H1 (cell line): ENCODE results near the gene VWA5B2. TPM values are rescaled to one million over a fixed set of nuclear protein-coding genes. Genes with fewer than 3 reads are reported as not detected.

Source experiments
- CTCF ChIA-PET: fragments of 300-600 bp; sonication (Branson Sonifier 250); formaldehyde crosslinking; loops from one replicate; lab custom pipeline; 2021; ENCODE audit not compliant: partially characterized antibody; lab: Charles Lee
- POLR2A ChIA-PET: fragments of 300-600 bp; sonication (Branson Sonifier 250); formaldehyde crosslinking; loops from one replicate; lab custom pipeline; 2021; ENCODE audit warnings: inconsistent platforms; ENCODE audit not compliant: partially characterized antibody; lab: Charles Lee
- DNase-seq, 2 experiments: peaks; one replicate each; pipeline versions ENCODE4 v3.0.0 to v3.0.0-alpha.2; 2010 to 2022; ENCODE audit warnings: low spot score in 2 of 2, low read depth in 1 of 2, mixed read lengths in 1 of 2
- FAIRE-seq: peaks from 2 replicates; lab custom pipeline; 2011; peaks lifted over from hg19 to GRCh38; lab: Jason Lieb, UNC
- H2AFZ ChIP-seq: 2 replicates; pipeline ENCODE4 v1.8.1; 2012; ENCODE audit warnings: low read length, inconsistent platforms
- H2AK5ac ChIP-seq: 2 replicates; pipeline ENCODE4 v1.6.1; 2013; ENCODE audit warnings: low read depth, low read length
- H2BK120ac ChIP-seq: replicated peaks from 2 replicates; pipeline ENCODE3; 2013; ENCODE audit warnings: low read depth, low read length, inconsistent platforms
- H2BK12ac ChIP-seq: 2 replicates; pipeline ENCODE4 v1.6.1; 2013; ENCODE audit warnings: low read depth, low read length
- H2BK15ac ChIP-seq: 2 replicates; pipeline ENCODE4 v1.6.1; 2013; ENCODE audit warnings: low read length
- H2BK20ac ChIP-seq: 2 replicates; pipeline ENCODE4 v1.6.1; 2013; ENCODE audit warnings: low read length
- H2BK5ac ChIP-seq: 2 replicates; pipeline ENCODE4 v1.6.1; 2013; ENCODE audit warnings: low read depth, low read length
- H3K14ac ChIP-seq: 2 replicates; pipeline ENCODE4 v1.6.1; 2013; ENCODE audit warnings: inconsistent platforms; ENCODE audit not compliant: insufficient read length
- H3K18ac ChIP-seq: 2 replicates; pipeline ENCODE4 v1.6.1; 2013; ENCODE audit warnings: low read length; ENCODE audit errors: extremely low read depth
- H3K23ac ChIP-seq: 2 replicates; pipeline ENCODE4 v1.6.1; 2013; ENCODE audit warnings: inconsistent platforms; ENCODE audit not compliant: insufficient read length
- H3K23me2 ChIP-seq: 2 replicates; pipeline ENCODE4 v1.6.1; 2013; ENCODE audit warnings: low read depth, low read length
- H3K27ac ChIP-seq: 2 replicates; pipeline ENCODE4 v1.6.1; 2011; ENCODE audit warnings: low read depth, low read length, inconsistent platforms
- H3K27me3 ChIP-seq, 4 experiments: replicated peaks in 1 of 4; 1 replicate in 1 of 4; 2 replicates in 3 of 4; pipeline versions ENCODE4 v1.6.1 to v1.8.1; 2011 to 2013; ENCODE audit warnings: low read length in 3 of 4, mild to moderate bottlenecking in 3 of 4, inconsistent platforms in 2 of 4, mixed read lengths in 2 of 4, moderate library complexity in 1 of 4; ENCODE audit not compliant: control insufficient read depth in 3 of 4, insufficient read depth in 3 of 4; ENCODE audit errors: extremely low read depth in 1 of 4
- H3K36me3 ChIP-seq, 4 experiments: 2 replicates each; pipeline versions ENCODE4 v1.6.1 to v1.8.1; 2011 to 2013; ENCODE audit warnings: mild to moderate bottlenecking in 4 of 4, low read length in 3 of 4, moderate library complexity in 2 of 4, control low read depth in 1 of 4, inconsistent platforms in 1 of 4; ENCODE audit not compliant: insufficient read depth in 4 of 4, control insufficient read depth in 2 of 4
- H3K4ac ChIP-seq: replicated peaks from 2 replicates; pipeline ENCODE3; 2013; ENCODE audit warnings: low read length, low read depth, mixed read lengths, inconsistent platforms; ENCODE audit not compliant: insufficient read length
- H3K4me1 ChIP-seq, 4 experiments: replicated peaks in 1 of 4; 1 replicate in 1 of 4; 2 replicates in 3 of 4; pipeline versions ENCODE4 v1.6.1 to v1.8.1; 2011 to 2013; ENCODE audit warnings: low read length in 3 of 4, inconsistent platforms in 2 of 4, mixed read lengths in 1 of 4; ENCODE audit not compliant: insufficient read depth in 4 of 4, control insufficient read depth in 3 of 4
- H3K4me2 ChIP-seq, 2 experiments: 2 replicates each; pipeline versions ENCODE4 v1.6.1 to v1.8.1; 2011 to 2013; ENCODE audit warnings: low read depth in 2 of 2, low read length in 2 of 2, control low read depth in 1 of 2, inconsistent platforms in 1 of 2, mild to moderate bottlenecking in 1 of 2; ENCODE audit not compliant: insufficient read depth in 1 of 2
- H3K4me3 ChIP-seq, 4 experiments: fragments of 200-600, 300-600 bp in 1 of 4; sonication (generic), shearing (Covaris generic), sonication (Bioruptor Twin) in 1 of 4; 2 replicates each; pipeline versions ENCODE4 v1.5.1 to v1.8.1; 2011 to 2016; ENCODE audit warnings: low read length in 4 of 4, low read depth in 3 of 4, control low read depth in 2 of 4, inconsistent platforms in 2 of 4, mild to moderate bottlenecking in 2 of 4, mixed read lengths in 1 of 4, moderate library complexity in 1 of 4; ENCODE audit not compliant: insufficient read depth in 2 of 4; ENCODE audit errors: extremely low read depth in 1 of 4
- H3K56ac ChIP-seq: replicated peaks from 2 replicates; pipeline ENCODE3; 2013; ENCODE audit warnings: low read depth, mild to moderate bottlenecking, mixed read lengths, low read length, inconsistent platforms; ENCODE audit not compliant: insufficient read length
- H3K79me1 ChIP-seq: 2 replicates; pipeline ENCODE4 v1.6.1; 2013; ENCODE audit warnings: low read depth, low read length, control low read depth
- H3K79me2 ChIP-seq, 2 experiments: 2 replicates each; pipeline versions ENCODE4 v1.6.1 to v1.8.1; 2012 to 2013; ENCODE audit warnings: low read length in 2 of 2, mild to moderate bottlenecking in 2 of 2, inconsistent platforms in 1 of 2; ENCODE audit not compliant: insufficient read depth in 2 of 2, control insufficient read depth in 1 of 2
- H3K9ac ChIP-seq, 4 experiments: replicated peaks in 1 of 4; 1 replicate in 1 of 4; 2 replicates in 3 of 4; pipeline versions ENCODE4 v1.6.1 to v1.8.1; 2011 to 2013; ENCODE audit warnings: low read depth in 3 of 4, low read length in 3 of 4, control low read depth in 2 of 4, mild to moderate bottlenecking in 2 of 4, moderate library complexity in 2 of 4, inconsistent platforms in 1 of 4; ENCODE audit errors: extremely low read depth in 1 of 4
- H3K9me3 ChIP-seq, 2 experiments: 2 replicates each; pipeline versions ENCODE4 v1.6.1 to v1.8.1; 2012 to 2013; ENCODE audit warnings: mild to moderate bottlenecking in 2 of 2, moderate library complexity in 2 of 2, control low read depth in 1 of 2, inconsistent platforms in 1 of 2, low read depth in 1 of 2, low read length in 1 of 2, mixed read lengths in 1 of 2; ENCODE audit not compliant: insufficient read depth in 2 of 2
- H4K20me1 ChIP-seq, 2 experiments: replicated peaks in 1 of 2; 2 replicates each; pipeline versions ENCODE3 to v1.8.1; 2011 to 2013; ENCODE audit warnings: inconsistent platforms in 2 of 2, low read length in 2 of 2, mild to moderate bottlenecking in 1 of 2; ENCODE audit not compliant: insufficient read depth in 2 of 2, control insufficient read depth in 1 of 2
- H4K5ac ChIP-seq: 2 replicates; pipeline ENCODE4 v1.6.1; 2013; ENCODE audit warnings: low read length, low read depth, mixed read lengths, inconsistent platforms; ENCODE audit not compliant: insufficient read length
- H4K8ac ChIP-seq: 2 replicates; pipeline ENCODE4 v1.8.0; 2013; ENCODE audit warnings: mild to moderate bottlenecking, moderate library complexity, low read length, inconsistent platforms; ENCODE audit not compliant: insufficient read depth; ENCODE audit errors: extremely low read depth
- H4K91ac ChIP-seq: replicated peaks from 2 replicates; pipeline ENCODE3; 2013; ENCODE audit warnings: low read length, mixed read lengths, inconsistent platforms; ENCODE audit not compliant: insufficient read length
- CHD2 ChIP-seq: IDR thresholded peaks from 2 replicates; pipeline ENCODE4 v1.6.1; 2012; ENCODE audit warnings: low read length, improper control_type of control experiment
- SUZ12 ChIP-seq: fragments of 200-600 bp; sonication (generic); IDR thresholded peaks from 2 replicates; pipeline ENCODE4 v1.6.1; 2012; ENCODE audit warnings: mild to moderate bottlenecking, inconsistent platforms, low read length, moderate library complexity, mixed read lengths
- WGBS, 2 experiments: shearing (Covaris generic) in 1 of 2; methylation state at CpG; one replicate each; pipeline versions ENCODE4 v1.1.6 to v1.1.7; 2013 to 2015; ENCODE audit warnings: low lambda C conversion rate in 2 of 2, mixed read lengths in 2 of 2, inconsistent platforms in 1 of 2, low coverage in 1 of 2, missing lambda C conversion rate in 1 of 2; ENCODE audit not compliant: insufficient replicate concordance in 2 of 2, insufficient coverage in 1 of 2, insufficient read length in 1 of 2; ENCODE audit errors: extremely low coverage in 1 of 2, missing lambda C conversion rate in 1 of 2; 5-methylcytosine and 5-hydroxymethylcytosine counted together
- polyA plus RNA-seq, 7 experiments: library from polyadenylated mRNA; depleted of rRNA in 3 of 7; stranded (reverse) in 5 of 7; unstranded in 2 of 7; fragments of >200 nt in 5 of 7; fragments of 200-250 nt in 2 of 7; gene quantifications; 1 replicate in 5 of 7; 2 replicates in 1 of 7; 4 replicates in 1 of 7; pipeline versions ENCODE4 v1.2.1 to v1.2.3, GENCODE V29; 2011 to 2013; ENCODE audit warnings: missing spikeins in 2 of 7, mixed read lengths in 2 of 7
- total RNA-seq: library from RNA; stranded (reverse); fragmentation: NEBNext Ultra II Directional; extraction: Animal tissue kit (Norgen Biotek cat#: 25700); gene quantifications from 2 replicates; pipeline ENCODE4 v1.2.1, GENCODE V29; 2021
- TF ChIP-seq, protein P1 (sequence below): IDR thresholded peaks from 2 replicates; pipeline ENCODE4 v1.6.1; 2012; ENCODE audit warnings: inconsistent platforms

Gene VWA5B2
- total and polyA plus RNA-seq, 2 of the 8 experiments (the other 6 are each of a cell fraction or from before 2014, with no cell fraction given): 0.53 to 0.56 TPM

DNA sequence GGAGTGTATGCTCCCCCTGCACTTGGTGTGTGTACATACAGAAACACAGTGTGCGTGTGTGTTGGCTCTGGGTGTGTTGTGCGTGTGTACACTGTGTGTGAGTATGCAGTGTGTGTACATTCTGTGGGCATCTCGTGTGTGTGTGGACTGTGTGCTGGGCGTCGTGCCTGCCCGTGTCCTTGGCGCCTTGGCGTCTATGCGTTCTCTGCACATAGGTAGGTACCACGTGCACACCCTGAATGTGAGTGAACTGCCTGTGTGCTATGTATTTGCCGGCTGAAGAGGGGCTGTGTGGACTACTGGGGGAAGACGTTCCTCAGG, 46.0 kb downstream of the VWA5B2 start:
- 80% methylated on average over 12 of the region's 12 CpGs; no CpG with 5 or more reads in 1 of the 2 experiments for WGBS, 2 experiments
- H3K4me3 ChIP-seq: peak overlapping the region; percentile 31 to 60 (median 42); a peak in 7 of 8 replicates
- H3K23ac ChIP-seq: peak overlapping the region; percentile 71
- peak overlapping the region; percentile 96; the same call in 1 of the 2 replicates for H2BK12ac ChIP-seq
- no peak overlapping the region for H3K56ac ChIP-seq
- H3K27me3 ChIP-seq: peaks cover 8 to 32% (median 26%) of the 10 kb centered on the region in 4 experiments
- H3K4me2 ChIP-seq: peak overlapping the region; percentile 52 to 87
- no peaks in the 10 kb centered on the region; the same call in 1 of the 2 replicates for H3K79me1 ChIP-seq
- peak overlapping the region; percentile 69; the same call in 1 of the 2 replicates for H2AK5ac ChIP-seq
- H3K36me3 ChIP-seq: no peaks in the 10 kb centered on the region
- no peak overlapping the region for H3K14ac ChIP-seq
- H2AFZ ChIP-seq: peak overlapping the region; percentile 63; the same call in 1 of the 2 replicates
- no peak for TF ChIP-seq CHD2
- TF ChIP-seq, protein P1, sequence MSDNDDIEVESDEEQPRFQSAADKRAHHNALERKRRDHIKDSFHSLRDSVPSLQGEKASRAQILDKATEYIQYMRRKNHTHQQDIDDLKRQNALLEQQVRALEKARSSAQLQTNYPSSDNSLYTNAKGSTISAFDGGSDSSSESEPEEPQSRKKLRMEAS: 0 out of 2 replicates have a peak, but pooled peaks have one; percentile 33
- TF ChIP-seq SUZ12: peak; percentile 38; the same call in 1 of the 2 replicates
- peak overlapping the region in 1 of 4 experiments; percentile 36; a peak in 1 of 7 replicates for H3K9ac ChIP-seq
- peak overlapping the region; percentile 46 for H4K91ac ChIP-seq
- H2BK15ac ChIP-seq: peak overlapping the region; percentile 98
- H3K4ac ChIP-seq: peak overlapping the region; percentile 53
- no peak overlapping the region for H2BK120ac ChIP-seq
- H4K5ac ChIP-seq: no peak overlapping the region
- FAIRE-seq: no peak
- ChIA-PET CTCF (no interaction called here), POLR2A (interaction anchor here (0.7 kb wide), 1 partner anchor 15 kb away, joined by 3 read pairs; no protein-coding TSS in a partner anchor)
- H3K9me3 ChIP-seq: no peaks in the 10 kb centered on the region
- peaks cover 0 to 7% (median 3%) of the 10 kb centered on the region in 4 experiments; a peak in 5 of 7 replicates for H3K4me1 ChIP-seq
- H3K79me2 ChIP-seq: no peaks in the 10 kb centered on the region
- no peak for DNase-seq
- H2BK20ac ChIP-seq: peak overlapping the region; percentile 98
- H3K18ac ChIP-seq: no peak overlapping the region
- H4K20me1 ChIP-seq: peaks cover 0 to 5% of the 10 kb centered on the region in 2 experiments
- H3K27ac ChIP-seq: no peak overlapping the region
- no peak overlapping the region for H2BK5ac ChIP-seq
- H4K8ac ChIP-seq: peak overlapping the region; percentile 20; the same call in 1 of the 2 replicates
- peaks cover 9% of the 10 kb centered on the region for H3K23me2 ChIP-seq
